Stimulated activated CD4-positive, alpha-beta T cell treated with anti-CD3 and anti-CD28 coated beads, TNF-alpha, amount 100 ng/mL, for 1 hour (primary cell): Measurements from ENCODE around the gene ZFP36L2.

Experiments used
- DNase-seq, 3 donors: peaks; one replicate each; pipeline ENCODE4 v3.0.0-alpha.2; 2020; ENCODE audit warnings: low read depth in 3 of 3, low spot score in 1 of 3

ZFP36L2 gene

GRCh38 chr2:43248621-43249020 lies 22.2 kb upstream of the ZFP36L2 start:
- no peak for DNase-seq

- DNase-seq, result no peak
Observed at GRCh38 chr2:43246641-43247040, 20.2 kb upstream of the ZFP36L2 start.

- no peak for DNase-seq
Observed at GRCh38 chr2:43241558-43241957, 15.2 kb upstream of the ZFP36L2 start.

- DNase-seq, result no peak
Observed at GRCh38 chr2:43240766-43241150, 14.4 kb upstream of the ZFP36L2 start.

- no peak for DNase-seq
Observed at GRCh38 chr2:43239981-43240765, 13.8 kb upstream of the ZFP36L2 start.

GRCh38 chr2:43238813-43239212 lies 12.4 kb upstream of the ZFP36L2 start:
- DNase-seq, result no peak

GRCh38 chr2:43238176-43238575 lies 11.8 kb upstream of the ZFP36L2 start:
- DNase-seq, result no peak

GRCh38 chr2:43233218-43234212 lies 7.1 kb upstream of the ZFP36L2 start:
- no peak for DNase-seq

GRCh38 chr2:43230951-43231827 lies 4.8 kb upstream of the ZFP36L2 start:
- DNase-seq, result no peak

- DNase-seq, result no peak
Observed at GRCh38 chr2:43230351-43230885, 4.0 kb upstream of the ZFP36L2 start.

GRCh38 chr2:43228756-43229659 lies 2.6 kb upstream of the ZFP36L2 start:
- DNase-seq, result no peak

- no peak for DNase-seq
Observed at GRCh38 chr2:43228321-43228751, 1.9 kb upstream of the ZFP36L2 start.

GRCh38 chr2:43227830-43228281 lies 1.4 kb upstream of the ZFP36L2 start:
- DNase-seq, result no peak

- peak in 2 of 3 donors; percentile 33 to 64 for DNase-seq
Observed at GRCh38 chr2:43226955-43227829, 786 bp upstream of the ZFP36L2 start.

GRCh38 chr2:43225788-43226557 lies 433 bp downstream of the ZFP36L2 start:
- DNase-seq, result peak in 2 of 3 donors; percentile 41 to 60

- peak in 2 of 3 donors; percentile 46 to 57 for DNase-seq
Observed at GRCh38 chr2:43225093-43225787, 1.2 kb downstream of the ZFP36L2 start.

- DNase-seq, result no peak
Observed at GRCh38 chr2:43224571-43225092, 1.8 kb downstream of the ZFP36L2 start.
